ENCODE data around the gene ENTPD3. TPM values are rescaled to one million over a fixed set of nuclear protein-coding genes. Genes with fewer than 3 reads are reported as not detected.

ENTPD3 gene
- total RNA-seq, 1 donor from 2014 or later = 1.6 TPM

DNA sequence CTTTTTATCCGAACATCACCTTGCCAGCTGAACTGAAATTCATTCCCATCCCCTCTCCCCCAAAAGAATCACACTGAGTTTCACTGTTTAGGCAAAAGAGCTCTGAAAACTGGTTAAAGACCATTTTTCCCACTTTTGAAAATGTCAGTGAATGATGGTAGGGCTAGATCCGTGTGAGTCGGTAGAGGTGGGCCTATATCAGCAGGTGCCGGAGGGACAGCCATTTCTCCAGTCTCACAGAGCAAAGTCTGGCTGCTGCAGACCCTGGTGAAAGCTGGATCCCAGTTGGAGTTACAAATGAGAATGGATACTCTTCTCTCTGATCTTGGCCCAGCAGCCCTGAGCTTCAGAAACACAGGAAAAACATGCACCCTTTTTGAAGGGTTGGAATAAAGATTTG lies 10.9 kb downstream of the ENTPD3 start:
- ATAC-seq = no peak
- no peak for DNase-seq (ENCODE audit: low spot score)
- intact Hi-C loops (cut with DNase I) = no loop called here

GRCh38 chr3:40398346-40398745 lies 11.4 kb downstream of the ENTPD3 start:
- ATAC-seq (no peak), DNase-seq (ENCODE audit: low spot score) (no peak)
- intact Hi-C loops (cut with DNase I) = no loop called here

DNA sequence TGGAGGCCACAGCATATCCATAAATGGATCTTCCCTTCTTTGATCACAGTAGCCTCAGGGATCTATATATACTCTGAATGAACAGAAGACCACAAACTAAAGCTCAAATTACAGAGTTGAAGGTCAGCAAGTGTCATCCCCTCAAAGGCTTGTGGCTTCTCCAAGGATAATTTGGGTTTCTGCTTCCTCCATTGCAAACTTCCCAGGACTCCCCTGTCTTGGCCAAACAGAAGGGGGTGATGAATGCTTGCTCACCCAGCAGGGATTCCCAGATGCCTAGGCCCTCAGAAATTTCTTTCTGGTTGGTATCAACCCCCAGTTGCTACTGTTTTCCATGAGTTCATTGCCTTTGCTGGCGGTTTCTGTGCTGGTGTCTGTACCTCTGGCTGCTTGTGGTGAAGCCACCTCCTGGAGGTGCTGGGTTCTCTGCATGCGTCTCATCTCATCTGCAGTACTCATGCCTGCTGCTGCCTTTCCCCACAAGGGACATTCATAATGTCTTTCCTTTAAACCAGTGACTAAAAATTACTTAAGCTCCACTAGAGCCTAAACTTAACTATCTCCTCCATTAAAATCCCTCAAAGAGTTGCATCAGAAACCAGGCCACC lies 17.7 kb downstream of the ENTPD3 start:
- intact Hi-C loops (cut with DNase I) = no loop called here
- no peak for ATAC-seq
- DNase-seq (ENCODE audit: low spot score) = no peak

GRCh38 chr3:40407007-40407406 lies 20.0 kb downstream of the ENTPD3 start:
- intact Hi-C loops (cut with DNase I) = no loop called here
- ATAC-seq (no peak), DNase-seq (ENCODE audit: low spot score) (no peak)

GRCh38 chr3:40407611-40408010 lies 20.6 kb downstream of the ENTPD3 start:
- no peak for ATAC-seq

DNA sequence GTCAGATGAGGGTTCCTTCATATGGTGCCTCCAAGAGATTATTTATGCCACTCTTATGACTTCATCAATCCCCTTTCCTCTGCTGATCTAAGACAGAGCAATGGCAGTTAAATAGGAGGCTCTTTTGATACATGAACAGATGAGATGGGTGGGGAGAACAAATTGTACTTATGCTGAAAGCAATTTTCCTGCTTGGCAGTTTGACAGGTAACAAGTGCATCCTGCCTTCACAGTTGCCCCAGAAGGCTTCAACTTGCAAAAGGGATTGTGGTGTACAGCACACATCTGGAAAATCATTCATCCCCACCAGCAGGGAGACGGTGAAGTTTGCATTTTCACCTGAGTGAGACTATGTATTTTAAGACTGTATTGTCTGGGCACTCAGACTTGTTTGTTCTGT lies 27.3 kb downstream of the ENTPD3 start:
- intact Hi-C loops (cut with DNase I) = no loop called here
- ATAC-seq (no peak), DNase-seq (ENCODE audit: low spot score) (no peak)

More at GRCh38 chr3:40407611-40408010, 20.6 kb downstream of the ENTPD3 start:
- intact Hi-C loops (cut with DNase I) = no loop called here
- DNase-seq (ENCODE audit: low spot score) = no peak

DNA sequence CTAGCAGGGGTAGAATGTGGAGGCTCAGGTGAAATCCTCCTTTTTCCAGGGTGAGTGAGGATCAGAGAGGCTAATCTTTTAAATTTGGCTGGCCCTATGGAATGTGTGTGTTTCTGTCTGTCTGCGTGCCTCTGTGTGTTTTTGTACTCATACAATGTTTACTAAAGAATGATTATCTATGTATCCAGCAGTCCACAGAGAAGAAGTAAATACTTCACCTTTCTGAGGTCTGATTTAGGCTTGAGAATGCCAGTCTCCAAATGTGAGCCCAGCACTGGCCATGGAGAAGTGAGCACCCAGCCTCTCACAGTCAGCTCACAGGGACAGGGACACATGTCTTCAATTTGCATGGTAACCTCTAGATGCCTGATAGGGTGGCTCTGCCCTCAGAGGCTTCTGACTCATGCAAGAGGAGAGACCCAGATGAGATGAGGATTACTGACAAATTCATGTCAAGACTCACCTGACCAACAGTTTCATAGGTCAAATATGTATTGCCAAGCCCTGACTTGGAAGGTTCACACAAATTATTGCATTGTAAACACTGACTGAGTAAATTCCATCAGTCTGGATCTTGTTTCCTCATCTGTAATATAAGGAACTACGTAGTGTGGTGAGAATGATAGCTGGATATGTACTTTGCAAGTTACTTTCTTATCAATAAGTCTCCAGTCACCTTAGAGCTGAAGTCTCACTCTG lies 31.0 kb downstream of the ENTPD3 start:
- ATAC-seq = no peak
- intact Hi-C loops (cut with DNase I) = no loop called here
- no peak for DNase-seq (ENCODE audit: low spot score)

DNA sequence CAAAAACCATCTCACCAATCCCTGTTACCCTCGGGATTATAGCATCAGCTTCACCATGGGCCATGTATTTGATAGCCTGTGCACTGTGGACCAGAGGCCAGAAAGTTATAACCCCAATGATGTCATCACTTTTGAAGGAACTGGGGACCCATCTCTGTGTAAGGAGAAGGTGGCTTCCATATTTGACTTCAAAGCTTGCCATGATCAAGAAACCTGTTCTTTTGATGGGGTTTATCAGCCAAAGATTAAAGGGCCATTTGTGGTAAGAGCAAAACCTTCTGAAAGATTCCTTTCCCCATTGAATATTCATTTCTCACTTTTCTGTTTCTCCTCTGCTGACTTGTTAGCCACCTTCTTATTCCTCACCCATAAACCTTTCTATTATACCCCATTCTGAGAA lies 35.9 kb downstream of the ENTPD3 start:
- intact Hi-C loops (cut with DNase I) = no loop called here
- ATAC-seq (no peak), DNase-seq (ENCODE audit: low spot score) (no peak)

DNA sequence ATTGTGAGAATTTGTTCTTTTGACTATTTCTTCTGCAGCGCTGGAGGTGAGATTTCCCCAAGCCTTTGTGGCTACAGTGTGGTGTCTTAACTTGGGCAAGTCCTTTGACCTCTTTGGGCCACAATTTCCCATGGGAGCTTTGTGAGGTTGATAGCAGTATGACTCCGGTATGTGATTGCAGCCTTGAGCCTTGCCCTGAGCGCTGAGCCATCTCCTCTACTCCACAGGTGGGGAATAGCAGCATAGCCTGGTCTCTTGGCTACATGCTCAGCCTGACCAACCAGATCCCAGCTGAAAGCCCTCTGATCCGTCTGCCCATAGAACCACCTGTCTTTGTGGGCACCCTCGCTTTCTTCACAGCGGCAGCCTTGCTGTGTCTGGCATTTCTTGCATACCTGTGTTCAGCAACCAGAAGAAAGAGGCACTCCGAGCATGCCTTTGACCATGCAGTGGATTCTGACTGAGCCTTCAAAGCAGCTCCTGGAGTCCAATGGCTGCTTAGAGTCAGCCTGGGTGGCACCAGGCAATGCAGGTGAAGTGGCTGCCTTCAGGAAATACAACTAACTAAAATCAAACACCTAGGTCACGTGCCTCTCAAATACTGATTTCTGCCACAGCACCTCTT lies 40.2 kb downstream of the ENTPD3 start:
- intact Hi-C loops (cut with DNase I) = no loop called here
- no peak for ATAC-seq
- no peak for DNase-seq (ENCODE audit: low spot score)

DNA sequence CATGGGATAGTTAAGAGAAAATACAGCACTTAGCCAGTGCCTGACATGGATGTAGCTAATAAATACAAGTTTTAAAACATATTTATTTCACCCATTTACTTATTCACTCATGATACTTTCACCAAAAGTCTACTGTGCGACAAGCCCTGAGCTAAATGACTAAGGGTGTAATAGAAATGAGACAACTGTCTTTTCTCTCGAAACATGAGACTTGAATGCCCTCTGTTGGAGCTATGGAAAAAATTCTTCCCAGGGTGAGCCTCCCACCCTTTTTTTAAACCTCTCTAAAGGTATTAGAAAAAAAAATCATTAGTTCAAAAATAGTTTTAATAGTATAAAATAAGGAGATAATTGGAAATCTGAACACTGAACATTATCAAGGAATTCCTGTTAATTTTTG lies 45.8 kb downstream of the ENTPD3 start:
- ATAC-seq (no peak), DNase-seq (ENCODE audit: low spot score) (no peak)
- intact Hi-C loops (cut with DNase I) = no loop called here

DNA sequence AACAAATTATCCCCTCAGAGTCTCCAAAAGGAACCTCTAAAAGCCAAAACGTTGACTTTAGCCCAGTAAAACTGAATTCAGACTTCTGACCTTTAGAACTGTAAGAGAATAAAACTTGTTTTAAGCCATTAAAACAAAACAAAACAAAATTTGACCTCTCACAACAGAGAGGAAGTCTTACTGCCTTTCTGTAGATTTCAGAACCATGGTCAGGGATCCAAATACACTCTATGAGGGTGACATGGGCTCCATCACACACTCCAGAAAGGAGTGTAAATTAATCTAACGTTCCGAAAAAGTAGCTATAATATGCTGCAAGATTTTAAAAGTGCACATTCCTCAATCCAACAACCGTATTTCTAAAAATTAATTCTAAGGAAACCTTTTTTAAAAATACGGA lies 50.9 kb downstream of the ENTPD3 start:
- intact Hi-C loops (cut with DNase I) = no loop called here
- ATAC-seq (no peak), DNase-seq (ENCODE audit: low spot score) (no peak)

DNA sequence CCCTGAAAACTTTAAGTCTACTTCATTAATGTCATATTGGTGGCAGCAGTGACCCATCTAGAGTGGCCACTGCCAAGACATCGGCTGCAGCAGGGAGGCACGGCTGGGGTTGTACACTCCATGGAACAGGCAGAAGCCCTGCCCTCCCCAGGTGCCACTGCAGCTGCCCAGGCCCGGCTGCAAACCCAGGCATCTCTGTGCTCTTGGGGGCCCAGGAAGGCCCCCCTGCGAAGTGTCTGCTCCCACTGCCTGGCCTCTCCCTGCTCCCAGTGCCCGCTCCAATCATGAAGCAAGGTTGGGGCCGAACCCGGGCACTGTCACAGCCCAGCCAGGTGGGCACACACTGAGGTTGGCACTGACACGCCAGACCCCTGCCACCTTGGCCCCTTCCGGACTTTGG lies 58.1 kb downstream of the ENTPD3 start:
- ATAC-seq = no peak
- intact Hi-C loops (cut with DNase I) = no loop called here
- no peak for DNase-seq (ENCODE audit: low spot score)

DNA sequence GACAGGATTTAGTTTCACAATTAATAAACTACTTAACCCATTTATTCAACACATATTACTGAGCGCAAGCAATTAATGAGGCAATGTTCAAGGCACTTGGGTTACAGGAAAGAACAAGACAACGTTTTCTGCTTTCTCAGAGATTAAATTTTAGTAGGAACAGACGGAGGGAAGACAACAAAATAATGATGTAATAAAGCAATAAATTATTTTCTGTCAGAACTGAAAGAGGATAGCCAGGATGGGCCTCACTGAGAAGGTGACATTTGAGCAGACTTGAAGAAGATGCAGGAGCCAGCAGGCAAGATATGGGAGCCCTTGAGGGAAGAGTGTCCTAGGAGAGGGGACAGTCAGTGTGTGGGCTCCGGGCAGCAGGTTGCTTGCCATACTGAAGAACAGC lies 58.9 kb downstream of the ENTPD3 start:
- DNase-seq (ENCODE audit: low spot score) = no peak
- no peak for ATAC-seq
- intact Hi-C loops (cut with DNase I) = no loop called here

- intact Hi-C loops (cut with DNase I) = no loop called here
- ATAC-seq (no peak), DNase-seq (ENCODE audit: low spot score) (no peak)
Observed at GRCh38 chr3:40450438-40450837, 63.5 kb downstream of the ENTPD3 start.

DNA sequence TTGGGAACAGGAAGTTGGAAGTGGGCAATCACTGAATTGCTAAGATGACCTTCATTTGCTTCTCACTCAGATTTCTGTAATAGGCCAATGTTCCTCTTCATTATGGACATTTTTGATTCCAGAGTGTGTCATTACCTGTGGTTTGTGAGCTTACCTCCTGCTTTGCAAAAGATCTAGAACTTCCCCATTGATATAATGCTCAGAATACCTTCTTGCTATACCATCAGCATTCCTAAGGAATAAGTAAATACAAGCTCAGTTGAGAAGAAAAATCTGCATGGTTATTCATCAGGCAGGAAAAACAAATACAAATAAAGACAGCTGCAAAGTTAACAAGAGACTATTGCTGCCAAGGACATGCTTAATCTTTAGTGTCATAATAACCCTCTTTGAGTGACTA lies 64.6 kb downstream of the ENTPD3 start:
- DNase-seq (ENCODE audit: low spot score) (no peak), ATAC-seq (no peak)
- intact Hi-C loops (cut with DNase I) = no loop called here

DNA sequence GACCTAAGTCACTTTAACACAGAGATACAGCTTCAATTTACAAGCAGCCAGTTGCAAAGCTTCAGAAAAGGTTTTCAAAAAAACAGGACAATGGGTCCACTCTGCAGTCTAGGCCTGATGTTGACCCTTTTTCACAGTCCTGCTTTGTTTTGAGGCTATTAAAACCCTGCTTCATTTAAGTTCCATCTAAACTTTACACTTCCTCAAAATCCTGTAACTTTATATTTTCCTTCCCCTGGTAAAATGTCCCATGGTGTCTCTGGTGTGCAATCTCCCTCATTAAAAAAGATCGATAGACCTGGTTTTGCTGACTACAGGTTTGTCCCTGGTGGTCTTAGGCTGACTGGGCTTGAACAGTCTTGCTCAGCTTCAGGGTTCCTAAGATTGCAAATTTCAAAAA lies 65.1 kb downstream of the ENTPD3 start:
- intact Hi-C loops (cut with DNase I) = no loop called here
- DNase-seq (ENCODE audit: low spot score) (no peak), ATAC-seq (no peak)

GRCh38 chr3:40452562-40452875 lies 65.5 kb downstream of the ENTPD3 start:
- ATAC-seq (no peak), DNase-seq (ENCODE audit: low spot score) (no peak)
- intact Hi-C loops (cut with DNase I) = no loop called here

DNA sequence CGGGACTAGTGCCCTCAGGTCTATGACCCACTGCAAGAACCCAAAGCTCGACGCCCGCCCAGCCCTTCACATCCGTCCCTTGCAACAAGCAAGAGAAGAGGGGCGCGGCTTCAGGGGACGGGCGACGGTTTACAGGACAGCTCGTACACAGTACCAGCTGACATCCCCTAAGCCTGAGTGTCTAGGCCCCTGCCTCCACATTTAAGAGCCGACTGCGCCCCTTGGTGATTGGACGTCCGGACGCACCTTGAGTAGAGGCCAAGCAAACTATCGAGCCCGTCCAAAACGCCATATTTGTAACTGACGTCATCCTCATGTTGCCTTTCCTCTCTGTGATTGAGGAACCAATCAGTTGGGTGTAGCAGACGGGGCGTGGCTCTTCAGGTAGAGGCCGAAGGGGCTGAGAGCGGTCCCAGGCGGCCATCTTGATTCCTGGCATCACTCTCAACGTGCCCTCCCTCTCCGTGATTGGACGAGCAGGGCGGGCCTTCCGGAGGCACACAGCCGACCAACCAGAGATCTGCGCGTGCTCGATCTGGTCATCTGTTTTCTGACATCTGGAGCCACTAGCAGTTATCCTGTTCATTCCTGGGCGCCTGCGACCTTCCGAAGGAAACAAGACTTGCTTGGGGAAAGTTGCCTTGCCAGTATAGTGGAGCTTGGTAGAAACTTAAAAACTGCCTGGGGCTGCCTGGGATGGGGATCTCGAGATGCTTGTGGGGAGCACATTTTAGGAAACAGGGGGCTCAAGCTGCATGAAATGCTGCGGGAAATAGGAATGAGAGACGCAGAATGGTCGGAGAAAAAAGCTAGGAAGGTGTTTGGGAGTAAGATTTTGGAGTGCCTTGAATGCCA lies 66.1 kb downstream of the ENTPD3 start:
- ATAC-seq (peak; percentile 98), DNase-seq (ENCODE audit: low spot score) (peak; percentile 97)
- intact Hi-C loops (cut with DNase I) = no loop called here

DNA sequence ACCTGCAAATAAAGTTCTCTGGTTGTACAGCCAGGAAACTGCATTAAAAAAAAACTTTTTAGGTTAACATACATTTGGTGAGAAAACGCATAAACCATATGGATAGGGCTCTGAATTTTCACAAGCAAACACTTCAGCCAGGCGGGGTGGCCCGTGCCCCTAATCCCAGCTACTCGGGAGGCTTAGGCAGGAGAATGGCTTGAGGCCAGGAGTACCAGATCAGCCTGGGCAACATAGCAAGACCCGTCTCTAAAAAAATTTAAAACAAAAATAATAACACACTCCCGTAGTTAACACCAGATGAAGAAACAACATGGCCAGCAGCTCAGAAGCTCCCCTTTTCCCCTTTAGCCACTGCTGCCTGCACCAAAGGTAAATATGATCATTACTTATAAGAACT lies 66.9 kb downstream of the ENTPD3 start:
- DNase-seq (ENCODE audit: low spot score) (no peak), ATAC-seq (no peak)
- intact Hi-C loops (cut with DNase I) = no loop called here

- no peak for DNase-seq (ENCODE audit: low spot score)
- intact Hi-C loops (cut with DNase I) = no loop called here
- no peak for ATAC-seq
Observed at GRCh38 chr3:40455328-40455727, 68.3 kb downstream of the ENTPD3 start.
